Mesenteric fat pad (tissue), 1 donor: Measurements from ENCODE around the gene CBY2. TPM values are rescaled to one million over a fixed set of nuclear protein-coding genes. Genes with fewer than 3 reads are reported as not detected.
"Not testable (repeated sequence)": the region's sequence is repeated elsewhere in the genome, so short reads cannot be mapped to it uniquely, and the experiment has no call there.

Source experiments
- DNase-seq: peaks from one replicate; pipeline ENCODE4 v3.0.0-alpha.2; 2020; ENCODE audit warnings: low spot score
- total RNA-seq: library from RNA; stranded (reverse); fragmentation: NEBNext Ultra II Directional; extraction: Animal tissue kit (Norgen Biotek cat#: 25700); gene quantifications from one replicate; pipeline ENCODE4 v1.2.1, GENCODE V29; 2021
- donor health status: DM: yes; HTN: yes; CAD: no.

CBY2 gene
- total RNA-seq, 1 donor from 2014 or later, result not detected

DNA sequence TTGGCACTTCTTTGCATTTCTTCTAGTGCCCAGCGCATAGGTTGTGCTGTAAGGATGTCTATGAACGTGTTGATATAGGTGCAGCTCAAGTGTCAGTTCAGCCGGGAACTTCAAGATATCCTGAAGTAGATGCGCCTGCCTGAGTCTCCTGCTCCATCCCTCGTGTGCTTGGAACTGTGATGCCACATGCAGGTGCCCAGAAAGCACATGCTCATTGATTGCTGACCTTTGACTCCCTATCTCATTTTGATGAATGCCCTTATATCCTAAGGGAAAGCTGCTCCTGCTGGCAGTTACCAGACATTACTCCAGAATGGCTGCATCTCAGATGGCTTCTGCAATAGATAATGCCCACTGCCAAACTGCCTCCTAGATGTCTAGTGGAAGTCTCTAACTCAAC lies 40.9 kb downstream of the CBY2 start:
- no peak for DNase-seq

DNA sequence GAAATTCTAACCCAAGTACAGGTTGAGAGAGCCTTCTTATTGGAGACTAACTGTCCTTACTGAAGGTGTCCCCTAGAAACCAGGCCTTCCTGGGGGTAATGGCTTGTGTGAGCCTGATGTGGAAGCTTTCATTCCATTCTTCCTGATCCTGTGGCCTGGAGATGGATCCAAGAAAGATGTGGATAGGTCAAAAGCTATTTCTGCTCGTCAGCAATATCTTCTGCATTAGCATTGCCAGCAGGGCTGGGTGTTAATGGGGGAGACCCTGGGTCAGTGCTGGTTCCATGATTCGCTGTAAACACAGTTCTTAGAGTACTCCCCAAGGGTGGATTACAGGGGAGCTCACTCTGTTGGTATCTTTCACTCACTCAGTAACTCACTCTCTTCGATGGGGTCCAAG lies 42.9 kb downstream of the CBY2 start:
- no peak for DNase-seq

DNA sequence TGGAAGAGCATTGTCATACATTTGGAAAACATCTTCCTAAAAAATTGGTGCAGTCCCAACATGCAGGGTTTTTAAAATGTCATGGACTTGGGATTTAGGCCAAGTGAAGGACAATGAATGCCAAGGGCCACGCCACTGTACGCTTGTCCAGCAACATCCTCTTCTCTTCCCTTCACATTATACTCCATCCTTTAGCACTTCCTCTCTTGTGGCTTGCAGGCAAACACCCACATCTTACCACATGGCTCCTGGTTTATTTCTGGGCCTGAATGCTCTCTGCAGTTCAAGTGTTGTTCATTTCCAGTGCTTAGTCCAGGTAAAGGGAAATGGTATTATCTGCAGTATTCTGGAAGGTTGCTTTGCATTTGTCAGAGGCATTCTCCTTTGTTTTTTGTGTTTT lies 45.0 kb downstream of the CBY2 start:
- no peak for DNase-seq

DNA sequence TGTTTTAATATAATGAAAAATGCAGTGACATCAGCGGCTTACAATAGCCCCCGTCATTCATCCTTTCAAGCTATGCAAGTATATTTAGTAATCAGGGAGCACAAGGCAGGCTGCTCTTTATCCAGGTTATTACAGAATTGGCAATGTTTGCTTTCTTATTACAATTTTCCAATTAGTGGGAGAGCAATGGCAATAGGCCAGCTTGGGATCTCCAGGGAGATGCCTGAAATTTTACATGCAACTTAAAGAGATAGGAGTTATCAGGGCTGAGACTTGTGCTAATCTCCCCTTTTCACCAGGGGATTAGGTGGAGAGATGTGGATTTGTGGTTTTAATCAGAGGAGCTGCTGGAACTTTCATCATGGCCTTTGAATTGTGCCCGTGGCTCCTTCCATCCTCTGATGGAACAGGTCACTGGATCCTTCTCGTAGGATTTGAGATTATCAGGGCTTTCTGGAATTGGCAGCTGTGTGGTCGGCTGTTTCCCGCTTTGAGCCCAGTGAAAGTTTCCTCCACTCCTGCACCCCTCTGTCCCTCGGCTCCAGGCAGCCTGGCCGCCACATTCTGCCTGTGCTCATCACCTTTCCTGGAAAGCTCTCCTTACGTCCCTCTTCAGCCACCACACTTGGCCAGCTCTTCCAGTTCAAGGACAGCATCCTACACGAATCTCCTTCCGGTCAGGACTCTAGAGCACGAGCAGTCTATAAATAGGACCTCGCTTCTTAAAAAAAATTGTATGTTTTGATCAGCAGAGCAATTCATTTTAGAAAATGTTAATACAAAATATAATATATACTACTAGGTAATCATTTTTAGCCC lies 47.0 kb downstream of the CBY2 start:
- DNase-seq, result no peak

DNA sequence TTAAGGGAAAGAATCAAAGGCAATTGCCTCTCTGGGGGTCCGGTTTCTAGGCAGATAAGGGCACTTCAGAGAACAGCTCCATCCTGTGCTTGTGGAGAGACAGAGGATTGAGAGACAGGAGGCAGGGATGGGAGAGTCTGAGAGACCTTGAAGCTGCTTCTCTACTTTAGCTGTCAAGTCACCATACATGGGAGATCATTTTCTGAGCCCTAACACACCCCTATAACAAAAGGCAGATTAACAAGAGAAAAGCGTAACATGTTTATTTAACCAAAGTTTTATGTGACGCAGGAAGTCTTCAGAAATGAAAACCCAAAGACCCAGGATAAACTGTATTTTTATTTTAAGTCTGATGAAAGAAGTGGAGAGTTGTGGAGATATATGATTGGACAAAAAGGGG lies 48.4 kb downstream of the CBY2 start:
- no peak for DNase-seq

DNA sequence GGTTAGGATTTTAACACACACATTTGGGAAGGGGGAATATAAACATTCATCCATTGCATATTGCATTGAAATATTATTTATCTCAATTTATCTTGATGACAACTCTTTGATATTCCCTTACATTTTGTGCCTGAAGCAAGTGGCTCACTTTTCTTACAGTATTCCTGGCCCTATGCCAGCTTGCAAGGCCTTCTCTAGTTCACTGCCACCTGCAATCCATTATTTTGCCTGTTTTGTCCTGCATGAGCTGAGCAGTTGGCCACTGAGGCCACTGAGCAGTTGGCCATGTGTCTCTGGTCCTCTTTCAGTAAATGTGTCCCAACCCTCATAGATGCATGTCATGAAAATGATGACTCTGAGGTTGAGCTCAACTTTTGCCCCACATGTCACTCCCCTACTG lies 49.8 kb downstream of the CBY2 start:
- DNase-seq, result no peak

DNA sequence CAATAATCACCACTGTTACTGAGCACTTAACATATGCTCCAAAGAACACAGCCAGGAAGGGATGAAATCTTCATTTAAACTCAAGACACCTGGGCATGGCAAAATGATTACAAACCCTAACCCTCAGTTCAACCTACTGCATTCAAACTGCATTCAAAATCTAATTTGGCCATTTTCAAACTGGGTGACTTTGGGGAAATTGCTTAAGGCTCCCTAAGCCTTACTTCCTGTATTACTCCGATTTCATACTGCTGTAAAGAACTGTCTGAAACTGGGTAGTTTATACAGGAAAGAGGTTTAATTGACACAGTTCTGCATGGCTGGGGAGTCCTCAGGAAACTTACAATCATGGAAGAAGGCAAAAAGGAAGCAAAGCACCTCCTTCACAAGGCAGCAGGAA lies 50.4 kb downstream of the CBY2 start:
- DNase-seq, result no peak

DNA sequence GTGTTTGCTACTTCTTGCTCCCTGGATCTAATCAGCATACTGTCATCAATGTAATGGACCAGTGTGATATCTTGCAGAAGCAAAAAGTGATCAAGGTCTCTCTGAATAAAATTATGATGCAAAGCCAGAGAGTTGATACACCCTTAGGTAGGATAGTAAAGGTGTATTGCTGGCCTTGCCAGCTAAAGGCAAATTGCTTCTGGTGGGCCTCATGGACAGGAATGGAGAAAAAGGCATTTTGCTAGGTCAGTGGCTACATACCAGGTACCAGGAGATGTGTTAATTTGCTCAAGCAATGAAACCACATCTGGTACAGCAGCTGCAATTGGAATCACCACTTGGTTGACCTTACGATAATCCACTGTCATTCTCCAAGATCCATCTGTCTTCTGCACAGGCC lies 54.4 kb downstream of the CBY2 start:
- not testable (repeated sequence) for DNase-seq

DNA sequence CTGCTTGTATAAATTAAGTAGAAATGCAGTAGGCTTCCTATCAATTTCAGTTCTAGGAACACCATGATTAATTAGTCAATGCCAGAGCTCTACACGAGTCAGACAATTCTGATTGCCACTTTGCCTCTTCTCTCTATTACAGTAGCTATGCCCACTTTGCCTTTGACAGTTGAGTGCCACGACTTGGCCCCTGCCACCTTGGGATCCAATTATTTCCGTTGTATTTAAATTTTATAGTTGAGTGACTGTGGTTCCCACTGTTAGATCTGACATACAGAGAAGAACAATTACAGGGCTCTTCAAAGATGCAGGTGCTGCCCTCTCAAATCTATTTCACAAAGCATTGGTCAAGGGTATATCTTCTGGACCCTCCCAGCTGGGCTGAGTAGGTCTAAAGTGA lies 55.5 kb downstream of the CBY2 start:
- DNase-seq, result not testable (repeated sequence)

DNA sequence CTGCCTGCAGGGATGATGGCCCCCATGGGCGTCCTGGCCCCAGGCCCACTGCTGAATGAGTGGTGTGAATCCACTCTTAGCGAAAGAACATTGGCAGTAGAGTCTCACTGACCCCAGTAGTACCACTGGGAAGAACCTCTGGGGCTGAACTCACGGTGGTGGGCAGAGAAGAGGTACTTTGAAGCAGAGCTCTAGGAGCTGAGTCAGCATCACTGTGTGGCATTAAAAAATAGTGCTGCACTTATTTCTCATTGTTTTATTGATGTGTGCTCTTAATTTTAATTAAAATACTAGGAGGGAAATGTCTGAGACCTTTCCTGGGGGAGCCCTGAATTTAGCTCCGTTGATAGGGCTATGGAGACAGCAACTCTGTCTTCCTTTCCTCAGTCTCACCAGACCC lies 61.3 kb downstream of the CBY2 start:
- no peak for DNase-seq

Other genes starting within 250 kb of the CBY2 start
- 19.9 TPM for gene COG3, start 237.4 kb upstream of the CBY2 start, total RNA-seq
- gene ERICH6B, start 86.6 kb upstream of the CBY2 start, total RNA-seq, result not detected
- not detected for gene SIAH3, start 149.4 kb downstream of the CBY2 start, total RNA-seq